ENCODE data around the gene SUPT6H.
"Not testable (repeated sequence)": the region's sequence is repeated elsewhere in the genome, so short reads cannot be mapped to it uniquely, and the experiment has no call there.

Gene SUPT6H

GRCh38 chr17:28735913-28736769 is 74.1 kb downstream of the SUPT6H start:
- whole genome bisulfite sequencing: 100% methylated on average over 1 of the region's 8 CpGs
- not testable (repeated sequence) for H3K9me3 ChIP-seq (ENCODE audit: control insufficient read depth, low read length); H3K27ac ChIP-seq (ENCODE audit: low read length, poor library complexity, severe bottlenecking); H2AK5ac ChIP-seq (ENCODE audit: low read length, severe bottlenecking); H2BK120ac ChIP-seq (ENCODE audit: low read depth, low read length); H2AFZ ChIP-seq (ENCODE audit: low read depth, low read length); H4K91ac ChIP-seq (ENCODE audit: low read length); H2BK15ac ChIP-seq (ENCODE audit: low read depth, poor library complexity, severe bottlenecking); H3K4me1 ChIP-seq (ENCODE audit: control insufficient read depth, insufficient read depth, low read depth, low read length); H3K23ac ChIP-seq (ENCODE audit: low read length in 2 of 2); H3K18ac ChIP-seq (ENCODE audit: low read depth in 1 of 2, low read length in 2 of 2); H2BK12ac ChIP-seq (ENCODE audit: low read length in 2 of 2); H4K8ac ChIP-seq (ENCODE audit: low read length); H3K14ac ChIP-seq (ENCODE audit: low read length in 2 of 2); H3K4me2 ChIP-seq (ENCODE audit: low read length, poor library complexity, severe bottlenecking); DNase-seq; H3K9ac ChIP-seq (ENCODE audit: low read length); H2BK5ac ChIP-seq (ENCODE audit: low read depth, low read length, poor library complexity, severe bottlenecking); H3K27me3 ChIP-seq (ENCODE audit: control insufficient read depth in 1 of 2, insufficient read depth in 1 of 2, low read length in 2 of 2); H3K4me3 ChIP-seq (ENCODE audit: insufficient read depth in 1 of 2, low read depth in 1 of 2, low read length in 2 of 2); H3K4ac ChIP-seq (ENCODE audit: low read depth in 1 of 2, low read length in 2 of 2); H3K79me1 ChIP-seq (replicated peaks; ENCODE audit: low read length, poor library complexity, severe bottlenecking)
- H3K36me3 ChIP-seq (ENCODE audit: control insufficient read depth in 1 of 2, insufficient read depth in 2 of 2, low read depth in 1 of 2, low read length in 2 of 2): peaks cover 22 to 35% of the 10 kb centered on the region in 2 experiments

- peaks cover 22 to 40% of the 10 kb centered on the region in 2 experiments for H3K36me3 ChIP-seq (ENCODE audit: control insufficient read depth in 1 of 2, insufficient read depth in 2 of 2, low read depth in 1 of 2, low read length in 2 of 2)
- H3K14ac ChIP-seq (ENCODE audit: low read length in 2 of 2): no peak overlapping the region
- no peak overlapping the region for H3K23ac ChIP-seq (ENCODE audit: low read length in 2 of 2)
- H3K9ac ChIP-seq (ENCODE audit: low read length): no peak overlapping the region
- no peak overlapping the region for H2BK5ac ChIP-seq (ENCODE audit: low read depth, low read length, poor library complexity, severe bottlenecking)
- H3K4me2 ChIP-seq (ENCODE audit: low read length, poor library complexity, severe bottlenecking): no peak overlapping the region
- H3K4me1 ChIP-seq (ENCODE audit: control insufficient read depth, insufficient read depth, low read depth, low read length): peaks cover 10% of the 10 kb centered on the region
- H3K9me3 ChIP-seq (ENCODE audit: control insufficient read depth, low read length): no peaks in the 10 kb centered on the region
- H3K4me3 ChIP-seq (ENCODE audit: insufficient read depth in 1 of 2, low read depth in 1 of 2, low read length in 2 of 2): no peak overlapping the region
- DNase-seq: no peak
- H3K4ac ChIP-seq (ENCODE audit: low read depth in 1 of 2, low read length in 2 of 2): no peak overlapping the region
- H3K79me1 ChIP-seq (replicated peaks; ENCODE audit: low read length, poor library complexity, severe bottlenecking): peaks cover 3% of the 10 kb centered on the region
- H4K91ac ChIP-seq (ENCODE audit: low read length): no peak overlapping the region
- no peak overlapping the region for H2BK120ac ChIP-seq (ENCODE audit: low read depth, low read length)
- WGBS: 94% methylated on average over 12 of the region's 12 CpGs
- H3K27ac ChIP-seq (ENCODE audit: low read length, poor library complexity, severe bottlenecking): no peak overlapping the region
- H3K27me3 ChIP-seq (ENCODE audit: control insufficient read depth in 1 of 2, insufficient read depth in 1 of 2, low read length in 2 of 2): no peaks in the 10 kb centered on the region
- H3K18ac ChIP-seq (ENCODE audit: low read depth in 1 of 2, low read length in 2 of 2): no peak overlapping the region
- H2BK12ac ChIP-seq (ENCODE audit: low read length in 2 of 2): no peak overlapping the region
- H2AK5ac ChIP-seq (ENCODE audit: low read length, severe bottlenecking): no peak overlapping the region
- no peak overlapping the region for H2BK15ac ChIP-seq (ENCODE audit: low read depth, poor library complexity, severe bottlenecking)
- no peak overlapping the region for H2AFZ ChIP-seq (ENCODE audit: low read depth, low read length)
- H4K8ac ChIP-seq (ENCODE audit: low read length): no peak overlapping the region
These were observed 75.3 kb downstream of the SUPT6H start for GRCh38 chr17:28737316-28737715.

- peaks cover 3% of the 10 kb centered on the region for H3K79me1 ChIP-seq (replicated peaks; ENCODE audit: low read length, poor library complexity, severe bottlenecking)
- peaks cover 22 to 40% of the 10 kb centered on the region in 2 experiments for H3K36me3 ChIP-seq (ENCODE audit: control insufficient read depth in 1 of 2, insufficient read depth in 2 of 2, low read depth in 1 of 2, low read length in 2 of 2)
- H2AK5ac ChIP-seq (ENCODE audit: low read length, severe bottlenecking): no peak overlapping the region
- no peak overlapping the region for H2AFZ ChIP-seq (ENCODE audit: low read depth, low read length)
- H3K27me3 ChIP-seq (ENCODE audit: control insufficient read depth in 1 of 2, insufficient read depth in 1 of 2, low read length in 2 of 2): no peaks in the 10 kb centered on the region
- no peak overlapping the region for H3K4me2 ChIP-seq (ENCODE audit: low read length, poor library complexity, severe bottlenecking)
- no peak overlapping the region for H2BK120ac ChIP-seq (ENCODE audit: low read depth, low read length)
- WGBS: 94% methylated on average over 22 of the region's 22 CpGs
- no peak overlapping the region for H3K27ac ChIP-seq (ENCODE audit: low read length, poor library complexity, severe bottlenecking)
- H3K9ac ChIP-seq (ENCODE audit: low read length): no peak overlapping the region
- no peak overlapping the region for H3K4me3 ChIP-seq (ENCODE audit: insufficient read depth in 1 of 2, low read depth in 1 of 2, low read length in 2 of 2)
- H3K4ac ChIP-seq (ENCODE audit: low read depth in 1 of 2, low read length in 2 of 2): no peak overlapping the region
- no peak overlapping the region for H4K8ac ChIP-seq (ENCODE audit: low read length)
- no peak overlapping the region for H3K18ac ChIP-seq (ENCODE audit: low read depth in 1 of 2, low read length in 2 of 2)
- H2BK12ac ChIP-seq (ENCODE audit: low read length in 2 of 2): no peak overlapping the region
- no peaks in the 10 kb centered on the region for H3K9me3 ChIP-seq (ENCODE audit: control insufficient read depth, low read length)
- DNase-seq: no peak
- H3K23ac ChIP-seq (ENCODE audit: low read length in 2 of 2): no peak overlapping the region
- no peak overlapping the region for H2BK5ac ChIP-seq (ENCODE audit: low read depth, low read length, poor library complexity, severe bottlenecking)
- no peak overlapping the region for H2BK15ac ChIP-seq (ENCODE audit: low read depth, poor library complexity, severe bottlenecking)
- peaks cover 12% of the 10 kb centered on the region for H3K4me1 ChIP-seq (ENCODE audit: control insufficient read depth, insufficient read depth, low read depth, low read length)
- H3K14ac ChIP-seq (ENCODE audit: low read length in 2 of 2): no peak overlapping the region
- no peak overlapping the region for H4K91ac ChIP-seq (ENCODE audit: low read length)
These were observed 76.0 kb downstream of the SUPT6H start for GRCh38 chr17:28737770-28738679.
